ENCODE data around the gene SYT14.

Gene SYT14

DNA sequence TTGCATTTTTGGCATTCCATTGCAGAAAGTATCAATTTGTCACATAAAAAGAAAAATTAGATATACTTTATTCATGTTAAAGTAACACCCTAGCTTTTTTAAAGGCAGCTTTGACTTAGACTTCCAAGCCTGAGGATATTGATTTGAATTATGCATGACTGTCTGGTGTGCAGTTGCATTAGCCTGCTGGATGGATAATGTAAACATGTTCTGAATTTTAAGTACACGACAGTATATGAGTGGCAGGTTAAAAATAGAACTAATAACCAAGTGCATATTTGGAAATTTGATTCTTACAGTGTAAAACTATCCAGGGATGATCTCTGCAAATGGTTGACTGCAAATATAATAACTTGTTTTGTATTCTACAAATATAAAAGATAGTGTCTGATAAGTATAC is 124.0 kb downstream of the SYT14 start:
- TF ChIP-seq, protein P1, sequence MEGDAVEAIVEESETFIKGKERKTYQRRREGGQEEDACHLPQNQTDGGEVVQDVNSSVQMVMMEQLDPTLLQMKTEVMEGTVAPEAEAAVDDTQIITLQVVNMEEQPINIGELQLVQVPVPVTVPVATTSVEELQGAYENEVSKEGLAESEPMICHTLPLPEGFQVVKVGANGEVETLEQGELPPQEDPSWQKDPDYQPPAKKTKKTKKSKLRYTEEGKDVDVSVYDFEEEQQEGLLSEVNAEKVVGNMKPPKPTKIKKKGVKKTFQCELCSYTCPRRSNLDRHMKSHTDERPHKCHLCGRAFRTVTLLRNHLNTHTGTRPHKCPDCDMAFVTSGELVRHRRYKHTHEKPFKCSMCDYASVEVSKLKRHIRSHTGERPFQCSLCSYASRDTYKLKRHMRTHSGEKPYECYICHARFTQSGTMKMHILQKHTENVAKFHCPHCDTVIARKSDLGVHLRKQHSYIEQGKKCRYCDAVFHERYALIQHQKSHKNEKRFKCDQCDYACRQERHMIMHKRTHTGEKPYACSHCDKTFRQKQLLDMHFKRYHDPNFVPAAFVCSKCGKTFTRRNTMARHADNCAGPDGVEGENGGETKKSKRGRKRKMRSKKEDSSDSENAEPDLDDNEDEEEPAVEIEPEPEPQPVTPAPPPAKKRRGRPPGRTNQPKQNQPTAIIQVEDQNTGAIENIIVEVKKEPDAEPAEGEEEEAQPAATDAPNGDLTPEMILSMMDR (IDR thresholded peaks at IDR 0.05; ENCODE audit: extremely low read depth, insufficient read depth, missing control alignments), result no peak
- DNase-seq (ENCODE audit: low spot score), result no peak
- in situ Hi-C loops (cut with MboI; ENCODE audit: low pct_unique_long_range_greater_than_20kb, low sequenced_read_pairs, unreplicated experiment), result no loop called here

GRCh38 chr1:210070531-210070930 is 132.5 kb downstream of the SYT14 start:
- in situ Hi-C loops (cut with MboI; ENCODE audit: low pct_unique_long_range_greater_than_20kb, low sequenced_read_pairs, unreplicated experiment), result no loop called here
- TF ChIP-seq, protein P1 (IDR thresholded peaks at IDR 0.05; ENCODE audit: extremely low read depth, insufficient read depth, missing control alignments), result no peak
- DNase-seq (ENCODE audit: low spot score), result no peak

GRCh38 chr1:210072129-210072528 is 134.1 kb downstream of the SYT14 start:
- in situ Hi-C loops (cut with MboI; ENCODE audit: low pct_unique_long_range_greater_than_20kb, low sequenced_read_pairs, unreplicated experiment), result no loop called here

DNA sequence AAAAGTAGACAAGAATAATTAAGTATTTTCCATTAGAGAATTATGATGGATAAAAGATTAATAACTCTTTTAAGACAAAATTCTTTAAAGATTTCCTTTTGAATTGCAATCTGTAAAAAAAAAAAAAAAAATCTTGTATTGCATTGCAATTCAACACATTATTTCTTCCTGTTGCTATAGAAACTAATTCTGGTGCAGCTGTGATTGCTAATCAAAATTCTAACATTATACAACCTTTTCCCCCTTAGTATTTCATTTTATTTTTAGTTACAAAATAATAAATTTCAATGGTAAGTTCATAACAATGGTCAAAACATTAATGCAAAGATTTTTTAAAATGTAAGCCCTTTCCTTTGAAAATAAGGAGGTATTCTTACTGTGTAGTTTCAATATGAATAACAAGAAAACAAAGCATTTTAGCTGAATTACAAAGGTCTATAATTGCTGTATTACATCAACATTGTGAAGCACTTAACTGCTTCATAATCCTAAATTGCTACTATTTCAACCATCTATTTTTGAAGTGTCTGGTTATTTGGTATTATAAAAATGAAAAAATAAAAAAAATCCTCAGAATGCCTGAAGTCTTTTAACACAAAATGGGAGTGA is 135.0 kb downstream of the SYT14 start:
- in situ Hi-C loops (cut with MboI; ENCODE audit: low pct_unique_long_range_greater_than_20kb, low sequenced_read_pairs, unreplicated experiment), result no loop called here
- DNase-seq (ENCODE audit: low spot score), result no peak
- TF ChIP-seq, protein P1 (IDR thresholded peaks at IDR 0.05; ENCODE audit: extremely low read depth, insufficient read depth, missing control alignments), result no peak

More at GRCh38 chr1:210072129-210072528, 134.1 kb downstream of the SYT14 start:
- DNase-seq (ENCODE audit: low spot score), result no peak
- TF ChIP-seq, protein P1 (IDR thresholded peaks at IDR 0.05; ENCODE audit: extremely low read depth, insufficient read depth, missing control alignments), result no peak

GRCh38 chr1:210074904-210075303 is 136.9 kb downstream of the SYT14 start:
- no peak for DNase-seq (ENCODE audit: low spot score)
- in situ Hi-C loops (cut with MboI; ENCODE audit: low pct_unique_long_range_greater_than_20kb, low sequenced_read_pairs, unreplicated experiment), result no loop called here
- TF ChIP-seq, protein P1 (IDR thresholded peaks at IDR 0.05; ENCODE audit: extremely low read depth, insufficient read depth, missing control alignments), result no peak

DNA sequence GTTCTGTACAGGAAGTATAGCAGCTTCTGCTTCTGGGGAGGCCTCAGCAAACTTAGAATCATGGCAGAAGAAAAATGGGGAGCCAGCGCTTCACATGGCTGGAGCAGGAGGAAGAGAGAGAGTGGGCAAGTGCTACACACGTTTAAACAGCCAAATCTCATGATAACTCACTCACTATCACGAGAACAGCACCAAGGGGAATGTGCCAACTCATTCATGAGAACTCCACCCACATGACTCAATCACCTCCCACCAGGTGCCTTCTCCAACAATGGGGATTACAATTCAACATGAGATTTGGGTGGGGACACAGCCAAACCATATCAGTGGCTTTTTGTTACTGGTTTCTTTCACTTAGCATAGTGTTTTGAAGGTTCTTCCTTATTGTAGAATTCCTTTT is 138.6 kb downstream of the SYT14 start:
- DNase-seq (ENCODE audit: low spot score), result no peak
- in situ Hi-C loops (cut with MboI; ENCODE audit: low pct_unique_long_range_greater_than_20kb, low sequenced_read_pairs, unreplicated experiment), result no loop called here
- TF ChIP-seq, protein P1 (IDR thresholded peaks at IDR 0.05; ENCODE audit: extremely low read depth, insufficient read depth, missing control alignments), result no peak
